Activated naive CD4-positive, alpha-beta T cell treated with anti-CD3 and anti-CD28 coated beads, Interleukin-2, amount 10 ng/mL, durations not matched to agents 7 days and 5 days (primary cell): ENCODE measurements around the gene TCF15.
"Not testable (repeated sequence)": the region's sequence is repeated elsewhere in the genome, so short reads cannot be mapped to it uniquely, and the experiment has no call there.

ENCODE experiments used
- CTCF ChIA-PET: fragments of 350-600 bp; sonication (Branson Sonifier 250); formaldehyde crosslinking; loops from one replicate; lab custom pipeline; 2021; ENCODE audit warnings: antibody characterized with exemption; lab: Charles Lee
- DNase-seq: peaks from one replicate; pipeline ENCODE4 v3.0.0-alpha.2; 2020
- H3K27ac Mint-ChIP-seq: one replicate; pipeline ENCODE4 v1.8.0; 2021; ENCODE audit warnings: mild to moderate bottlenecking, moderate library complexity, mixed read lengths
- H3K27me3 Mint-ChIP-seq: one replicate; pipeline ENCODE4 v1.8.0; 2021; ENCODE audit warnings: mild to moderate bottlenecking, mixed read lengths
- H3K36me3 Mint-ChIP-seq: one replicate; pipeline ENCODE4 v1.8.0; 2021; ENCODE audit warnings: mixed read lengths
- H3K4me1 Mint-ChIP-seq: one replicate; pipeline ENCODE4 v1.8.0; 2021; ENCODE audit warnings: mixed read lengths
- H3K4me3 Mint-ChIP-seq: one replicate; pipeline ENCODE4 v1.8.0; 2021; ENCODE audit warnings: mild to moderate bottlenecking, moderate library complexity, mixed read lengths
- H3K9me3 Mint-ChIP-seq: one replicate; pipeline ENCODE4 v1.8.0; 2021; ENCODE audit warnings: mixed read lengths

Gene TCF15

DNA sequence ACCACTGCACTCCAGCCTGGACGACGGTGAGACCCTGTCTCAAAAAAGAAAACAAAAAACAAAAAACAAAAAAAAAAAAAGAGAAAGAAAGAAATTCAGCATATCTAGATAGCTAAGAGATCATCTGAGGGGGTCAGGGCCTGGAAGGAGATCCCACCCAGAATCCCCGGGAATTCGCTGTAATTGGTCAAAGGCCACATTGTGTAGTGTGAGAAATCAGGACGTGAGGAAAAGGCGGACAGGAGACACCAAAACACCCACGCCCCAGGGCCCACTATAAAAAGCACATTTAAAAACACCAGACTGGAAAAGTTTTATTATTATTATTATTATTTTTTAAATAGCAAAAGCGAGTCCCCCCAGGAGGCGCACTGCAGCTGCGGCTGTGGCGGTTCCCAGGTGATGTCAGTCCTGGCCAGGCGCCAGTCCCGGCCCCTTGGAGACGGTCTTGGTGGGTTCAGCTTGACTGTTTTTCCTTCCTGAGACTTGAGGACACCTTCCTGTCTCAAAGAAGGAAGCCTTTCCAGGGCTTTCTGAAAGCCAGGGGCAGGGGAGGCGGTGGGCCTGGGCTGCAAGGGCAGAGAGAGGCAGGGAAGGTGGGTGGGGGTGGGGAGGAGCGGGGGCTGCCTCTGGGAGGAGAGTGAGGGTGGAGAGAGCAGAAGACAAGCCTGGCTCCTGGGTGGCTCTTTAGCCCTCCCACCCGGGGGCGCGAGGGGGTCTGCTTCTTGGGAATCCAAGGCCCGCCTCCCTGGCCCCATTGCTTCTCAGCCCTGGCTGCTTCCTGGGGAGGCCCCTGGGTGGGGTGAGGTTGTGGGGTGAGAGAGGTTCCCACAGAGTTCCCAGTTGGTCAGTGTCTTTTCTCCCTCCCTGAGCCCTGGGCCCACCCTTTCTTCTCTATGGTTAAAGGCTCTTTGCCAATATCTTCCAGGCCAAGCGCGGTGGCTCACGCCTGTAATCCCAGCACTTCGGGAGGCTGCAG is 14.5 kb downstream of the TCF15 start:
- H3K27ac Mint-ChIP-seq, result no peak overlapping the region
- H3K4me1 Mint-ChIP-seq, result no peaks in the 10 kb centered on the region
- no peaks in the 10 kb centered on the region for H3K36me3 Mint-ChIP-seq
- H3K4me3 Mint-ChIP-seq, result no peak overlapping the region
- peaks cover 22% of the 10 kb centered on the region for H3K27me3 Mint-ChIP-seq
- H3K9me3 Mint-ChIP-seq, result no peaks in the 10 kb centered on the region
- no peak for DNase-seq
- CTCF ChIA-PET, result no interaction called here

- no peak for DNase-seq
- H3K9me3 Mint-ChIP-seq, result no peaks in the 10 kb centered on the region
- no peak overlapping the region for H3K4me3 Mint-ChIP-seq
- H3K27me3 Mint-ChIP-seq, result peaks cover 35% of the 10 kb centered on the region
- H3K4me1 Mint-ChIP-seq, result no peaks in the 10 kb centered on the region
- H3K27ac Mint-ChIP-seq, result no peak overlapping the region
- no peaks in the 10 kb centered on the region for H3K36me3 Mint-ChIP-seq
- CTCF ChIA-PET, result no interaction called here
Observed at GRCh38 chr20:592506-592905, 17.6 kb downstream of the TCF15 start.

DNA sequence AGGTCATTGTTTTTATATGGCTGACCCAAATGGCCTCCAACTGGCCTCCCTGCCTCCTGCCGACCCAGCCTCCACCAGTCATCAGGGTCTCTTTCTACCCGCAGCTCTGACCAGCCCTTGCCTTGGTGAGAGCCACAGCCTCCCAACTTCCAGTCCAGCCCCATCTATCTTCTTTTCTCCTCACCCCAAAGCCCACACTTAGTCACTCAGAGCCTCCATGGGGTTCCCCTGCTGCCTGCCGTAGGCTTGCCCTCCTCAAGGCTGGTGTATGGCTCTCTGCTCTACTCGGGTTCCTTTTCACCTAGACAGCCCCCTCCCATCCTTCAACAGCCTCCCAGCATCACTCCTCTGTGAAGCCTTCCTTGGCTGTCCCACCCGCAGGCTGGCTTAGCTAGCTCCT is 18.2 kb downstream of the TCF15 start:
- DNase-seq, result no peak
- CTCF ChIA-PET, result no interaction called here
- Mint-ChIP-seq H3K27ac (no peak overlapping the region), H3K4me3 (no peak overlapping the region), H3K27me3 (peaks cover 35% of the 10 kb centered on the region), H3K36me3 (no peaks in the 10 kb centered on the region), H3K4me1 (no peaks in the 10 kb centered on the region), H3K9me3 (no peaks in the 10 kb centered on the region)

DNA sequence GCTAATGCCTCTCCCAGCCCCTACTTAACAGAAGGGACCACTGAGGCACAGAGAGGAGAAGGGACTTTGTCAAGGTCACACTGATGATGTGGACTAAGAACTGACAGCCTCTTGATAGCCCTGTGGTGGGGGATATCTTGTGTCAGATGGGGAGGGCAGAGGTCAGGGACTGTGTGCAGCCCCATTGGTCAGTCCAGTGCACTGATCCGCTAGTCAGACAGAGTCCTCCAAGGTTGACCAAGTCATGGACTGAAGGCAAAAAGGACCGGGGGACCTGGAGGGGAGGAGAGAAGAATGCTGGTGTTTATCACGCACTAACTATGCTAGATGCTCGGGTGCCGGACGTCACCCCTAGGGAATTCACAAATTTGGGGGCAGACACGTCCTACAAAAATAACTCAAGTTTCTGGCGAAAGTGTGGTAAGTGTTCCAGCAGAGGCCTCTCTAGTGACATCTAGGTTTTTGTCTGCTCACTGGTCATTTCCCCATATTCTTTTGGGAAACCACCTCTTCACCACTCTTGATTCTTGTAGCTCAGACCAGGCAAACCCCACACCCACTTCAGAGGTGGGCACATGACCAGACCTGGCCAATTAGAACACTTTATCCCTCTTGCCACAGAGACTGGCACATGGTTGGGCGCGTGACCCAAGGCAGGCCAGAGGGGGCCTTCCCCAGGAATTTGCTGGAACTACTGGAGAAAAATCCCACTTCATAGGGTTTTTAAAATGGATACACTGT is 21.0 kb downstream of the TCF15 start:
- peaks cover 38% of the 10 kb centered on the region for H3K27me3 Mint-ChIP-seq
- no peak overlapping the region for H3K4me3 Mint-ChIP-seq
- H3K9me3 Mint-ChIP-seq, result no peaks in the 10 kb centered on the region
- CTCF ChIA-PET, result no interaction called here
- no peaks in the 10 kb centered on the region for H3K4me1 Mint-ChIP-seq
- no peaks in the 10 kb centered on the region for H3K36me3 Mint-ChIP-seq
- DNase-seq, result no peak
- H3K27ac Mint-ChIP-seq, result no peak overlapping the region

DNA sequence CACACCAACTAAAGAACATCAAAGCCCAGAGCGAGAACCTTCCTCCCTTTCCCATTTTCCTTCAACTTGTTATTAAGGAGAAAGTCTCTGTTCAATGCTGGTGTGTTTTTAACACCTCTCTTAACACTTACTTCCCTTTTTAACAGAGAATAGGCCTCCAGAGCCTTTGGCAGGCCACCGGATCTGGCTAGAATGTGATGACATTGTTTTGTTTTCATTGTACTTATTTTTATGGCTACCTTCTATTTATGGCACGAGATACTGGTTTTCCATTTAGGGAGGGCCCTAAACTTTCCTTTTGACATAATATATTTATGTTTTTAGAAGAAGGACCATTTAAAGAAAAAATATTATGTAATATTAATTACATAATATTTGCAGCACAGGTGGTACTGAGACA is 21.6 kb downstream of the TCF15 start:
- H3K27me3 Mint-ChIP-seq, result peaks cover 38% of the 10 kb centered on the region
- H3K9me3 Mint-ChIP-seq, result no peaks in the 10 kb centered on the region
- no peak for DNase-seq
- H3K4me1 Mint-ChIP-seq, result no peaks in the 10 kb centered on the region
- H3K36me3 Mint-ChIP-seq, result no peaks in the 10 kb centered on the region
- no peak overlapping the region for H3K4me3 Mint-ChIP-seq
- no peak overlapping the region for H3K27ac Mint-ChIP-seq
- CTCF ChIA-PET, result no interaction called here

GRCh38 chr20:584971-585301 is 25.2 kb downstream of the TCF15 start:
- no peaks in the 10 kb centered on the region for H3K36me3 Mint-ChIP-seq
- no peak overlapping the region for H3K27ac Mint-ChIP-seq
- H3K27me3 Mint-ChIP-seq, result peaks cover 27% of the 10 kb centered on the region
- DNase-seq, result no peak
- H3K4me1 Mint-ChIP-seq, result no peaks in the 10 kb centered on the region
- CTCF ChIA-PET, result no interaction called here
- H3K4me3 Mint-ChIP-seq, result no peak overlapping the region
- H3K9me3 Mint-ChIP-seq, result no peaks in the 10 kb centered on the region

DNA sequence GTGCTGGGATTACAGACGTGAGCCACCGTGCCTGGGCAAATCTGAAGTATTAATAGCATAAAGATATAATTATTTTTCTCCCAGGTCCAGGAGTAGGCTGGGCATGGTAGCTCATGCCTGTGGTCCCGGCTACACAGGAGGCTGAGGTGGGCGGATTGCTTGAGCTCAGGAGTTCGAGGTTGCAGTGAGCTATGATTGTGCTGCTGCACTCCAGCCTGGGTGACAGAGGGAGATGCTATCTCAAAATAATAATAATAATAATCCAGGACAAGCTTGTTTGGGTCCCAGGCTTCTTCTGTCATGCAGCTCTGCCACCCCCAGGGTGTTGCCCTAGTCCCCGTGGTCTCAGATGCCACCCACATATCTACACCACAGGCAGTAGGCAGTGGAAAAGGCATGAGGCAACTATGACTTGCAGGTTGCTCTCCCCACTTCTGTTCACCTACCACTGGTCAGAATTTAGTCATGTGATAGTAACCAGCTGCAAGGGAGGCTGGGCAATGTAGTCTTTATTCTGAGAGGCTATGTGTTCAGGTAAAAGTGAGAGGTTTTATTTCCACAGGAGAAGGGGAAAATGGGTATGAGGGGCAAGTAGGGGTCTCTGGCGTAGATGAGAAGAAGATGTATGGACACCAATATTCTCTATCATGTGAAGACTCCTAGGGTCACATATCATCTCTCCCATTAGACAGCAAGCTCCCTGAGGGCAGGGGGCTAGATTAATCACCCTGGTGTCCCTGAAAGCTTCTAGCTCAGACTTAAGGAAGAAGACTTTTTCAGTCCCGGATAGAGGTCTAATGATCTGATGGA is 25.7 kb downstream of the TCF15 start:
- no peak for DNase-seq
- Mint-ChIP-seq H3K27me3 (peaks cover 24% of the 10 kb centered on the region), H3K9me3 (no peaks in the 10 kb centered on the region), H3K4me3 (no peak overlapping the region), H3K27ac (no peak overlapping the region), H3K36me3 (no peaks in the 10 kb centered on the region), H3K4me1 (no peaks in the 10 kb centered on the region)
- CTCF ChIA-PET, result no interaction called here

GRCh38 chr20:582204-582603 is 27.9 kb downstream of the TCF15 start:
- CTCF ChIA-PET, result no interaction called here

GRCh38 chr20:578940-579690 is 31.0 kb downstream of the TCF15 start:
- H3K36me3 Mint-ChIP-seq, H3K4me3 Mint-ChIP-seq: not testable (repeated sequence)
- CTCF ChIA-PET, result interaction anchor here (2.1 kb wide), 1 partner anchor 66 kb away, joined by 8 read pairs; no protein-coding TSS in a partner anchor

More at GRCh38 chr20:582204-582603, 27.9 kb downstream of the TCF15 start:
- Mint-ChIP-seq H3K27me3 (peaks cover 15% of the 10 kb centered on the region), H3K4me3 (no peak overlapping the region), H3K9me3 (no peaks in the 10 kb centered on the region), H3K36me3 (no peaks in the 10 kb centered on the region), H3K27ac (no peak overlapping the region), H3K4me1 (no peaks in the 10 kb centered on the region)
- no peak for DNase-seq

GRCh38 chr20:577167-577791 is 32.8 kb downstream of the TCF15 start:
- H3K4me1 Mint-ChIP-seq, result no peaks in the 10 kb centered on the region
- no peak overlapping the region for H3K4me3 Mint-ChIP-seq
- CTCF ChIA-PET, result interaction anchor here (1.2 kb wide), 1 partner anchor 16 kb away, joined by 3 read pairs; no protein-coding TSS in a partner anchor
- no peaks in the 10 kb centered on the region for H3K9me3 Mint-ChIP-seq
- peaks cover 31% of the 10 kb centered on the region for H3K27me3 Mint-ChIP-seq
- no peaks in the 10 kb centered on the region for H3K36me3 Mint-ChIP-seq
- no peak for DNase-seq
- no peak overlapping the region for H3K27ac Mint-ChIP-seq

More at GRCh38 chr20:578940-579690, 31.0 kb downstream of the TCF15 start:
- not testable (repeated sequence) for H3K9me3 Mint-ChIP-seq, DNase-seq, H3K4me1 Mint-ChIP-seq, H3K27ac Mint-ChIP-seq
- H3K27me3 Mint-ChIP-seq, result peaks cover 19% of the 10 kb centered on the region

GRCh38 chr20:576156-576555 is 34.0 kb downstream of the TCF15 start:
- no peaks in the 10 kb centered on the region for H3K36me3 Mint-ChIP-seq
- H3K27me3 Mint-ChIP-seq, result peaks cover 39% of the 10 kb centered on the region
- H3K4me3 Mint-ChIP-seq, result no peak overlapping the region
- no peaks in the 10 kb centered on the region for H3K4me1 Mint-ChIP-seq
- no peaks in the 10 kb centered on the region for H3K9me3 Mint-ChIP-seq
- H3K27ac Mint-ChIP-seq, result no peak overlapping the region
- no peak for DNase-seq
- CTCF ChIA-PET, result interaction anchor here (0.8 kb wide), 1 partner anchor 163 kb away, joined by 4 read pairs; no protein-coding TSS in a partner anchor

GRCh38 chr20:575230-575629 is 34.9 kb downstream of the TCF15 start:
- Mint-ChIP-seq H3K27ac (no peak overlapping the region), H3K4me1 (no peaks in the 10 kb centered on the region), H3K4me3 (no peak overlapping the region), H3K36me3 (no peaks in the 10 kb centered on the region), H3K9me3 (no peaks in the 10 kb centered on the region), H3K27me3 (peaks cover 39% of the 10 kb centered on the region)
- CTCF ChIA-PET, result interaction anchor here (0.8 kb wide), 1 partner anchor 164 kb away, joined by 4 read pairs; no protein-coding TSS in a partner anchor
- no peak for DNase-seq
